GM18909 (cell line): ENCODE data around the gene TEX35.

Experiments used
- ATAC-seq: cut with Tn5 transposase; IDR thresholded peaks from one replicate; pipeline ENCODE4 v1.9.1; 2021; ENCODE audit warnings: mild to moderate bottlenecking; ENCODE audit not compliant: unreplicated experiment, poor library complexity

Gene TEX35

DNA sequence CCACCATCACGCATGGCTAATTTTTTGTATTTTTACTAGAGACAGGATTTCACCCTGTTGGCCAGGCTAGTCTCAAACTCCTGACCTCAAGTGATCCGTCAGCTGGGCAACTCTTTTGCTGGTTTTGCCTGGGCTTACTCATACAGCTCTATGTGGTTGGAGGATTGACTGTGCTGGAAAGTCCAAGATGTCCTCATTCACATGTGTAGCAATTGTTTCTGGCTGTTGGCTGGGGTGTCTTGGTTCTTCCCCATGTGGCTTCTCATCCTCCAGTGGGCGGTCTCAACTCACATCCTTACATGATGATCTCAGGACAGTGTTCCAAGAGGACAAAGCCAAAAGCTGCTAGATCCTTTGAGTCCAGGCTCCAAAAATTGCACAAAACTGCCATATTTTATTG, 53.3 kb downstream of the TEX35 start:
- ATAC-seq: peak; percentile 76

DNA sequence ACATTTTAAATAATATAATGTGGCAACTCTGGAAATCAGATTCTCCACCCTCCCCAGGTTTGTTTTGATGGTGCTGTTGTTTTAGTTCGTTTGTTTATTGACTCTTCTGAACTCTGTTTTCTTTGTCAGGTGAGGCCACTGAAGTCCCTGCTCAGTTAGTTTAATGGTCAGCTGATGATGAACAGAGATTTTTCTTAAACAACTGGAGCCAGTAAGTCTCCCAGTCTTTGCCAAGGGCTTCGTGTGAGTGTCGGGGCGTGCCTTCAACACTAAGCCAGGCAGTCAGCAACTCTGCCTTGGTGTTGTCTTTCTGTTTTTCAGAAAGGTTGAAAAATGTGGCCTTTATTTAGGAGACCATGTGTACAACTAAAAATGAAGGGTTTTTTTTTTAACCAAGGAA, 58.9 kb downstream of the TEX35 start:
- ATAC-seq: no peak
